A673 (cell line): Measurements from ENCODE around the gene SRMS.

Source experiments
- EZH2 ChIP-seq: fragments of 200-600 bp; sonication (generic); IDR thresholded peaks from 2 replicates; pipeline ENCODE4 v1.6.1; 2017; ENCODE audit warnings: borderline replicate concordance, low read depth, mild to moderate bottlenecking, mixed read lengths, antibody characterized with exemption, low read length; ENCODE audit not compliant: poor library complexity, severe bottlenecking
- TF ChIP-seq, protein P1 (sequence below): fragments of 300-800, 200-600 bp; sonication (generic); conservative IDR thresholded peaks from 2 replicates; pipeline ENCODE4 v1.5.1; 2017; ENCODE audit warnings: low read depth, mild to moderate bottlenecking, antibody characterized with exemption, low read length, moderate library complexity, mixed read lengths

DNA sequence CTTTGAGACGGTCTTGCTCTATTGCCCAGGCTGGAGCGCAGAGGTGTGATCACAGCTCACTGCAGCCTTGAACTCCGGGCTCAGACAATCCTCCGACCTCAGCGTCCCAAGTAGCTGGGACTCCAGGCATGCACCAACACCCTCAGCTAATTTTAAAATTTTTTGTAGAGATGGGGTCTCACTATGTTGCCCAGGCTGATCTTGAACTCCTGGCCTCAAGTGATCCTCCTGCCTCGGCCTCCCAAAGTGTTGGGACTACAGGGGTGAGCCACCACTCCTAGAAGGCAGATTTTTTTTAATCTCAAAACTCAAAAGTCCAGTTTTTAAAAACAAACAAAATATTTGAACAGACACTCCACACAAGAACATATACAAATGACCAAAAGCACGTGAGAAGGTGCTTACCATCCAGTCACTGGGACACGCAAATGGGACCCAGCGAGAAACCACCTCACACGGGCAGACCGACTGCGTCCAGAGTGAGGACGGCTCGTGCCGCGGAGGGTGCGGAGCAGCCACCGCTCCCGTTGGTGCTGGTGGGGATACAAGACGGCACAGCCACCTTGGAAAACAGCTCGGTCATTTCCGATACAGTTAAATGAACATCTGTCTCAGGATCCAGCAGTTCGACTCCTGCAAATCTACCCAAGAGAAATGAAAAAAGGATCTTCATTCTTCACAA, 35.0 kb upstream of the SRMS start:
- TF ChIP-seq EZH2, result no peak
- TF ChIP-seq, protein P1, sequence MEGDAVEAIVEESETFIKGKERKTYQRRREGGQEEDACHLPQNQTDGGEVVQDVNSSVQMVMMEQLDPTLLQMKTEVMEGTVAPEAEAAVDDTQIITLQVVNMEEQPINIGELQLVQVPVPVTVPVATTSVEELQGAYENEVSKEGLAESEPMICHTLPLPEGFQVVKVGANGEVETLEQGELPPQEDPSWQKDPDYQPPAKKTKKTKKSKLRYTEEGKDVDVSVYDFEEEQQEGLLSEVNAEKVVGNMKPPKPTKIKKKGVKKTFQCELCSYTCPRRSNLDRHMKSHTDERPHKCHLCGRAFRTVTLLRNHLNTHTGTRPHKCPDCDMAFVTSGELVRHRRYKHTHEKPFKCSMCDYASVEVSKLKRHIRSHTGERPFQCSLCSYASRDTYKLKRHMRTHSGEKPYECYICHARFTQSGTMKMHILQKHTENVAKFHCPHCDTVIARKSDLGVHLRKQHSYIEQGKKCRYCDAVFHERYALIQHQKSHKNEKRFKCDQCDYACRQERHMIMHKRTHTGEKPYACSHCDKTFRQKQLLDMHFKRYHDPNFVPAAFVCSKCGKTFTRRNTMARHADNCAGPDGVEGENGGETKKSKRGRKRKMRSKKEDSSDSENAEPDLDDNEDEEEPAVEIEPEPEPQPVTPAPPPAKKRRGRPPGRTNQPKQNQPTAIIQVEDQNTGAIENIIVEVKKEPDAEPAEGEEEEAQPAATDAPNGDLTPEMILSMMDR, result no peak
